HCT116 (cell line): ENCODE measurements around the gene UBE2D4. TPM values are rescaled to one million over a fixed set of nuclear protein-coding genes. Genes with fewer than 3 reads are reported as not detected.

Experiments used
- ATAC-seq: fragments of 200-7000 bp; cut with Tn5 transposase; 2 replicates; pipeline ENCODE4 v1.9.1; 2020; ENCODE audit warnings: mild to moderate bottlenecking, moderate library complexity
- BruUV-seq: library from RNA; stranded (reverse); fragments of 400-500 nt; replicated peaks from 2 replicates; lab custom pipeline; 2021; lab: Mats Ljungman, UMichigan
- CTCF ChIA-PET: fragments of 300-600 bp; sonication (Branson Sonifier 250); formaldehyde crosslinking; loops from one replicate; lab custom pipeline; 2021; ENCODE audit warnings: antibody characterized with exemption; lab: Charles Lee
- POLR2A ChIA-PET: fragments of 300-600, 350-600 bp; sonication (Branson Sonifier 250); formaldehyde crosslinking; loops from one replicate; lab custom pipeline; 2021; ENCODE audit warnings: antibody characterized with exemption; lab: Charles Lee
- RAD21 ChIA-PET, 2 experiments: fragments of 300-600 bp; sonication (Branson Sonifier 250); formaldehyde crosslinking; loops; one replicate each; lab custom pipeline; 2023; ENCODE audit warnings: low total read pairs in 2 of 2; ENCODE audit not compliant: uncharacterized antibody in 2 of 2, unreplicated experiment in 2 of 2, low non-redundant PET in 1 of 2; lab: Charles Lee
- DNase-seq: peaks from one replicate; pipeline ENCODE4 v3.0.0-alpha.2; 2010; ENCODE audit warnings: low read depth, low spot score
- H2AFZ ChIP-seq: fragments of 200-600 bp; shearing (Covaris generic), sonication (generic); 2 replicates; pipeline ENCODE4 v1.6.1; 2017; ENCODE audit warnings: low read depth, mixed run types, mixed read lengths, antibody characterized with exemption, low read length; ENCODE audit not compliant: poor library complexity, severe bottlenecking
- H3K27ac ChIP-seq: 2 replicates; pipeline ENCODE4 v1.5.1; 2012; ENCODE audit warnings: low read depth, low read length
- H3K27me3 ChIP-seq: fragments of 200-600 bp; sonication (generic); 2 replicates; pipeline ENCODE4 v1.6.1; 2016; ENCODE audit warnings: mixed run types, low read length, mixed read lengths; ENCODE audit not compliant: insufficient read depth
- H3K36me3 ChIP-seq, 2 experiments: fragments of 200-500 bp in 1 of 2; fragments of 200-600 bp in 1 of 2; sonication (Bioruptor generic) in 1 of 2; sonication (generic) in 1 of 2; 2 replicates each; pipeline versions ENCODE4 v1.5.1 to v1.6.1; 2014 to 2016; ENCODE audit warnings: low read length in 2 of 2, inconsistent platforms in 1 of 2, mixed read lengths in 1 of 2, mixed run types in 1 of 2; ENCODE audit not compliant: insufficient read depth in 2 of 2, control insufficient read depth in 1 of 2
- H3K4me1 ChIP-seq, 2 experiments: fragments of 200-600 bp in 1 of 2; sonication (generic) in 1 of 2; 2 replicates each; pipeline versions ENCODE4 v1.5.1 to v1.6.1; 2012 to 2017; ENCODE audit warnings: low read length in 2 of 2, inconsistent platforms in 1 of 2, mild to moderate bottlenecking in 1 of 2, mixed read lengths in 1 of 2, mixed run types in 1 of 2, moderate library complexity in 1 of 2; ENCODE audit not compliant: insufficient read depth in 2 of 2, control insufficient read depth in 1 of 2
- H3K4me2 ChIP-seq: fragments of 200-600 bp; sonication (generic); 2 replicates; pipeline ENCODE4 v1.6.1; 2017; ENCODE audit warnings: mixed run types, low read length, mixed read lengths
- H3K4me3 ChIP-seq, 2 experiments: fragments of 200-600 bp in 1 of 2; sonication (generic) in 1 of 2; replicated peaks in 1 of 2; 2 replicates each; pipeline ENCODE4 v1.5.1; 2011 to 2016; ENCODE audit warnings: low read length in 2 of 2, control low read depth in 1 of 2, low read depth in 1 of 2, mild to moderate bottlenecking in 1 of 2, mixed read lengths in 1 of 2, mixed run types in 1 of 2
- H3K79me2 ChIP-seq: fragments of 200-600 bp; sonication (generic); 2 replicates; pipeline ENCODE4 v1.6.1; 2017; ENCODE audit warnings: mild to moderate bottlenecking, mixed run types, low read length, moderate library complexity, mixed read lengths; ENCODE audit not compliant: insufficient read depth
- H3K9ac ChIP-seq: fragments of 200-600 bp; sonication (generic); 2 replicates; pipeline ENCODE4 v1.6.1; 2016; ENCODE audit warnings: low read length, mixed read lengths
- H3K9me2 ChIP-seq: fragments of 200-600 bp; sonication (generic), shearing (Covaris generic); 2 replicates; pipeline ENCODE4 v1.6.1; 2017; ENCODE audit warnings: mixed run types, mild to moderate bottlenecking, moderate library complexity; ENCODE audit not compliant: insufficient read depth
- H3K9me3 ChIP-seq, 2 experiments: fragments of 200-500 bp in 1 of 2; fragments of 200-600 bp in 1 of 2; sonication (Bioruptor generic) in 1 of 2; sonication (generic) in 1 of 2; 2 replicates each; pipeline ENCODE4 v1.6.1; 2014 to 2017; ENCODE audit warnings: low read length in 2 of 2, mixed read lengths in 2 of 2, inconsistent platforms in 1 of 2, low read depth in 1 of 2, mild to moderate bottlenecking in 1 of 2, mixed run types in 1 of 2, moderate library complexity in 1 of 2; ENCODE audit not compliant: control insufficient read depth in 1 of 2, insufficient read depth in 1 of 2
- H4K20me1 ChIP-seq: fragments of 200-600 bp; sonication (generic), shearing (Covaris generic); 2 replicates; pipeline ENCODE4 v1.6.1; 2017; ENCODE audit warnings: mixed run types, mild to moderate bottlenecking, moderate library complexity; ENCODE audit not compliant: insufficient read depth
- ATF3 ChIP-seq: IDR thresholded peaks from 2 replicates; pipeline ENCODE4 v1.6.1; 2012
- CEBPB ChIP-seq: IDR thresholded peaks from 2 replicates; pipeline ENCODE4 v1.6.1; 2012; ENCODE audit warnings: low read depth
- ELF1 ChIP-seq: IDR thresholded peaks from 2 replicates; pipeline ENCODE4 v1.6.1; 2012; ENCODE audit warnings: low read depth, borderline replicate concordance
- EZH2 ChIP-seq: fragments of 200-600 bp; sonication (generic); IDR thresholded peaks from 2 replicates; pipeline ENCODE4 v1.6.1; 2017; ENCODE audit warnings: antibody characterized with exemption, mixed run types
- EZH2phosphoT487 ChIP-seq: fragments of 200-600 bp; IDR thresholded peaks from 2 replicates; pipeline ENCODE4 v1.6.1; 2018; ENCODE audit warnings: antibody characterized with exemption, borderline replicate concordance
- FOSL1 ChIP-seq: IDR thresholded peaks from 2 replicates; pipeline ENCODE4 v1.6.1; 2012; ENCODE audit warnings: low read depth
- MAX ChIP-seq: IDR thresholded peaks from 2 replicates; pipeline ENCODE4 v1.6.1; 2012
- POLR2AphosphoS5 ChIP-seq: IDR thresholded peaks from 2 replicates; pipeline ENCODE4 v1.6.1; 2011; ENCODE audit warnings: mild to moderate bottlenecking, low read depth, low read length, moderate library complexity
- RAD21 ChIP-seq: IDR thresholded peaks from 2 replicates; pipeline ENCODE4 v1.6.1; 2012; ENCODE audit warnings: low read depth, mild to moderate bottlenecking
- SIN3A ChIP-seq: IDR thresholded peaks from 2 replicates; pipeline ENCODE4 v1.6.1; 2012; ENCODE audit warnings: low read depth
- SP1 ChIP-seq: IDR thresholded peaks from 2 replicates; pipeline ENCODE4 v1.6.1; 2012; ENCODE audit warnings: low read depth
- SRF ChIP-seq: IDR thresholded peaks from 2 replicates; pipeline ENCODE4 v1.6.1; 2012; ENCODE audit warnings: low read depth
- ZFX ChIP-seq: fragments of 450-650 bp; IDR thresholded peaks from 2 replicates; pipeline ENCODE4 v1.6.1; 2017
- ZNF274 ChIP-seq: fragments of 200-500 bp; sonication (Bioruptor generic); IDR thresholded peaks from 2 replicates; pipeline ENCODE4 v1.6.1; 2014; ENCODE audit warnings: mild to moderate bottlenecking, low read depth, low read length, inconsistent platforms
- intact Hi-C: fragments of 100-400 bp; cut with micrococcal nuclease; formaldehyde crosslinking; loops from 2 replicates; pipeline ENCODE4 v1.10.0; 2022
- total RNA-seq: library from RNA; stranded (reverse); gene quantifications from one replicate; pipeline ENCODE4 v1.2.1, GENCODE V29; 2021; ENCODE audit not compliant: unreplicated experiment

UBE2D4 gene
- total RNA-seq, 1 experiment from 2014 or later = 12.9 TPM

- no peak overlapping the region for H3K27ac ChIP-seq
- DNase-seq (no peak), ATAC-seq (no peak)
- H3K79me2 ChIP-seq = peaks cover 78% of the 10 kb centered on the region
- H3K9me3 ChIP-seq = no peaks in the 10 kb centered on the region
- H3K36me3 ChIP-seq = no peaks in the 10 kb centered on the region
- no peak overlapping the region for H3K9ac ChIP-seq
- no peak overlapping the region for H2AFZ ChIP-seq
- ChIA-PET CTCF (no interaction called here), POLR2A (no interaction called here), RAD21 (no interaction called here)
- no TSS peak for BruUV-seq
- TF ChIP-seq MAX (no peak), SP1 (no peak), FOSL1 (no peak), ZFX (no peak), RAD21 (no peak), CEBPB (no peak), POLR2AphosphoS5 (no peak), SIN3A (no peak), SRF (no peak), ATF3 (no peak), ZNF274 (no peak), EZH2phosphoT487 (no peak), ELF1 (no peak), EZH2 (no peak)
- peaks cover 13 to 24% of the 10 kb centered on the region in 2 experiments for H3K4me1 ChIP-seq
- H3K9me2 ChIP-seq = no peaks in the 10 kb centered on the region
- H3K4me2 ChIP-seq = no peak overlapping the region
- no peak overlapping the region for H3K4me3 ChIP-seq
- intact Hi-C loops = no loop called here
- H3K27me3 ChIP-seq = no peaks in the 10 kb centered on the region
- no peaks in the 10 kb centered on the region for H4K20me1 ChIP-seq
These were observed 23.6 kb upstream of the UBE2D4 start for GRCh38 chr7:43902542-43903054.
